RCC 7860 (cell line): ENCODE results near the gene CCM2.
A peak's percentile ranks its signal among the peaks of the same experiment; 100 is the strongest.
"Not testable (repeated sequence)": the region's sequence is repeated elsewhere in the genome, so short reads cannot be mapped to it uniquely, and the experiment has no call there.

Experiments
- DNase-seq: peaks from one replicate; pipeline ENCODE4 v3.0.0-alpha.2; 2015; ENCODE audit warnings: low spot score
- FAIRE-seq: peaks from 2 replicates; lab custom pipeline; 2012; peaks lifted over from hg19 to GRCh38; lab: Jason Lieb, UNC

CCM2 gene

GRCh38 chr7:45092931-45093235, 92.9 kb downstream of the CCM2 start:
- no peak for FAIRE-seq

GRCh38 chr7:45098983-45099839, 99.2 kb downstream of the CCM2 start:
- FAIRE-seq (no peak), DNase-seq (no peak)

More at GRCh38 chr7:45092931-45093235, 92.9 kb downstream of the CCM2 start:
- no peak for DNase-seq

- FAIRE-seq = no peak
- no peak for DNase-seq
Measured at GRCh38 chr7:45099891-45100760, 100.1 kb downstream of the CCM2 start.

- FAIRE-seq (no peak), DNase-seq (no peak)
Measured at GRCh38 chr7:45100761-45101480, 100.9 kb downstream of the CCM2 start.

GRCh38 chr7:45101748-45102147, 101.7 kb downstream of the CCM2 start:
- FAIRE-seq (no peak), DNase-seq (no peak)

GRCh38 chr7:45102785-45103712, 103.0 kb downstream of the CCM2 start:
- FAIRE-seq = no peak
- no peak for DNase-seq

GRCh38 chr7:45103958-45104843, 104.2 kb downstream of the CCM2 start:
- FAIRE-seq = no peak
- DNase-seq = no peak

- DNase-seq = no peak
- FAIRE-seq = no peak
Measured at GRCh38 chr7:45104844-45105587, 105.0 kb downstream of the CCM2 start.

GRCh38 chr7:45105588-45106188, 105.7 kb downstream of the CCM2 start:
- DNase-seq = no peak
- no peak for FAIRE-seq

- no peak for FAIRE-seq
- no peak for DNase-seq
Measured at GRCh38 chr7:45106820-45107219, 106.8 kb downstream of the CCM2 start.

- DNase-seq (no peak), FAIRE-seq (no peak)
Measured at GRCh38 chr7:45107356-45107755, 107.4 kb downstream of the CCM2 start.

GRCh38 chr7:45108863-45109262, 108.9 kb downstream of the CCM2 start:
- no peak for DNase-seq
- FAIRE-seq = no peak

- FAIRE-seq (peak; percentile 72), DNase-seq (peak; percentile 85)
Measured at GRCh38 chr7:45111298-45112223, 111.6 kb downstream of the CCM2 start, which contains the start of gene TBRG4. TSS of gene TBRG4 (minus strand) at chr7:45111697. CDS start at chr7:45109237, 2,460 bp downstream.

- FAIRE-seq (no peak), DNase-seq (no peak)
Measured at GRCh38 chr7:45112648-45113047, 112.6 kb downstream of the CCM2 start.

GRCh38 chr7:45114257-45114656, 114.3 kb downstream of the CCM2 start:
- FAIRE-seq, DNase-seq: not testable (repeated sequence)

- DNase-seq (no peak), FAIRE-seq (no peak)
Measured at GRCh38 chr7:45114926-45115325, 114.9 kb downstream of the CCM2 start.

- DNase-seq = no peak
- no peak for FAIRE-seq
Measured at GRCh38 chr7:45116048-45116447, 116.0 kb downstream of the CCM2 start.
